Glutamatergic neuron (in vitro differentiated cells): ENCODE data around the gene LRRC4. TPM values are rescaled to one million over a fixed set of nuclear protein-coding genes. Genes with fewer than 3 reads are reported as not detected.

ENCODE experiments used
- DNase-seq: peaks from one replicate; pipeline ENCODE4 v3.0.0; 2022
- H3K27ac Mint-ChIP-seq: one replicate; pipeline ENCODE4 v1.8.0; 2020; ENCODE audit warnings: mild to moderate bottlenecking, mixed read lengths, inconsistent platforms; ENCODE audit not compliant: unreplicated experiment
- H3K27me3 Mint-ChIP-seq: one replicate; pipeline ENCODE4 v1.8.0; 2020; ENCODE audit warnings: mild to moderate bottlenecking, moderate library complexity, mixed read lengths, inconsistent platforms; ENCODE audit not compliant: unreplicated experiment
- H3K36me3 Mint-ChIP-seq: one replicate; pipeline ENCODE4 v1.8.0; 2020; ENCODE audit warnings: mild to moderate bottlenecking, mixed read lengths, inconsistent platforms; ENCODE audit not compliant: unreplicated experiment
- H3K4me1 Mint-ChIP-seq: one replicate; pipeline ENCODE4 v1.8.0; 2020; ENCODE audit warnings: mild to moderate bottlenecking, low read depth, mixed read lengths, inconsistent platforms; ENCODE audit not compliant: unreplicated experiment
- H3K4me3 Mint-ChIP-seq: one replicate; pipeline ENCODE4 v1.8.0; 2020; ENCODE audit warnings: mild to moderate bottlenecking, mixed read lengths, inconsistent platforms; ENCODE audit not compliant: unreplicated experiment
- H3K9me3 Mint-ChIP-seq: one replicate; pipeline ENCODE4 v1.8.0; 2020; ENCODE audit warnings: mild to moderate bottlenecking, moderate library complexity, mixed read lengths, inconsistent platforms; ENCODE audit not compliant: unreplicated experiment
- CTCF ChIP-seq: fragments of 200-600 bp; sonication (generic); IDR thresholded peaks from one replicate; pipeline ENCODE4 v1.5.0; 2021; ENCODE audit not compliant: partially characterized antibody, unreplicated experiment
- total RNA-seq: library from RNA; stranded (reverse); fragmentation: NEBNext Ultra II Directional; extraction: Animal tissue kit (Norgen Biotek cat#: 25700); gene quantifications from one replicate; pipeline ENCODE4 v1.2.1, GENCODE V29; 2021; ENCODE audit not compliant: unreplicated experiment

The LRRC4 gene
- total RNA-seq, 1 donor from 2014 or later = 60.0 TPM

GRCh38 chr7:128054511-128054910 lies 23.3 kb upstream of the LRRC4 start:
- Mint-ChIP-seq H3K27me3 (peaks cover 21% of the 10 kb centered on the region), H3K4me3 (no peak overlapping the region), H3K9me3 (peaks cover 24% of the 10 kb centered on the region), H3K36me3 (no peaks in the 10 kb centered on the region), H3K4me1 (peaks cover 48% of the 10 kb centered on the region), H3K27ac (no peak overlapping the region)
- DNase-seq = no peak
- no peak for TF ChIP-seq CTCF

GRCh38 chr7:128053991-128054390 lies 22.8 kb upstream of the LRRC4 start:
- no peak for TF ChIP-seq CTCF
- Mint-ChIP-seq H3K36me3 (no peaks in the 10 kb centered on the region), H3K9me3 (peaks cover 22% of the 10 kb centered on the region), H3K4me1 (peaks cover 48% of the 10 kb centered on the region), H3K4me3 (no peak overlapping the region), H3K27ac (no peak overlapping the region), H3K27me3 (peaks cover 20% of the 10 kb centered on the region)
- DNase-seq = no peak

- no peak for DNase-seq
- no peak for TF ChIP-seq CTCF
- peaks cover 53% of the 10 kb centered on the region for H3K4me1 Mint-ChIP-seq
- no peak overlapping the region for H3K27ac Mint-ChIP-seq
- H3K27me3 Mint-ChIP-seq = peaks cover 17% of the 10 kb centered on the region
- H3K36me3 Mint-ChIP-seq = no peaks in the 10 kb centered on the region
- peaks cover 23% of the 10 kb centered on the region for H3K9me3 Mint-ChIP-seq
- H3K4me3 Mint-ChIP-seq = peak overlapping the region; percentile 50
These were observed 21.8 kb upstream of the LRRC4 start for GRCh38 chr7:128053023-128053422.

- peaks cover 23% of the 10 kb centered on the region for H3K9me3 Mint-ChIP-seq
These were observed 21.2 kb upstream of the LRRC4 start for GRCh38 chr7:128052404-128052803.

GRCh38 chr7:128045766-128046165 lies 14.5 kb upstream of the LRRC4 start:
- Mint-ChIP-seq H3K9me3 (peaks cover 4% of the 10 kb centered on the region), H3K4me3 (no peak overlapping the region), H3K27me3 (peaks cover 5% of the 10 kb centered on the region), H3K27ac (no peak overlapping the region), H3K4me1 (peaks cover 19% of the 10 kb centered on the region), H3K36me3 (no peaks in the 10 kb centered on the region)
- DNase-seq = no peak
- TF ChIP-seq CTCF = no peak

More at GRCh38 chr7:128052404-128052803, 21.2 kb upstream of the LRRC4 start:
- Mint-ChIP-seq H3K36me3 (no peaks in the 10 kb centered on the region), H3K4me3 (peak overlapping the region; percentile 50), H3K4me1 (peaks cover 54% of the 10 kb centered on the region), H3K27ac (peak overlapping the region; percentile 84), H3K27me3 (peaks cover 17% of the 10 kb centered on the region)
- TF ChIP-seq CTCF = no peak
- peak; percentile 71 for DNase-seq
